Superior temporal gyrus (tissue), 1 donor: ENCODE data around the gene TMEM131.
A peak's percentile ranks its signal among the peaks of the same experiment; 100 is the strongest.
"Not testable (repeated sequence)": the region's sequence is repeated elsewhere in the genome, so short reads cannot be mapped to it uniquely, and the experiment has no call there.

Experiments
- DNase-seq: peaks from one replicate; pipeline ENCODE4 v3.0.0-alpha.2; 2016; ENCODE audit errors: extremely low spot score

The TMEM131 gene

GRCh38 chr2:97911206-97911921 is 84.4 kb downstream of the TMEM131 start:
- no peak for DNase-seq

DNA sequence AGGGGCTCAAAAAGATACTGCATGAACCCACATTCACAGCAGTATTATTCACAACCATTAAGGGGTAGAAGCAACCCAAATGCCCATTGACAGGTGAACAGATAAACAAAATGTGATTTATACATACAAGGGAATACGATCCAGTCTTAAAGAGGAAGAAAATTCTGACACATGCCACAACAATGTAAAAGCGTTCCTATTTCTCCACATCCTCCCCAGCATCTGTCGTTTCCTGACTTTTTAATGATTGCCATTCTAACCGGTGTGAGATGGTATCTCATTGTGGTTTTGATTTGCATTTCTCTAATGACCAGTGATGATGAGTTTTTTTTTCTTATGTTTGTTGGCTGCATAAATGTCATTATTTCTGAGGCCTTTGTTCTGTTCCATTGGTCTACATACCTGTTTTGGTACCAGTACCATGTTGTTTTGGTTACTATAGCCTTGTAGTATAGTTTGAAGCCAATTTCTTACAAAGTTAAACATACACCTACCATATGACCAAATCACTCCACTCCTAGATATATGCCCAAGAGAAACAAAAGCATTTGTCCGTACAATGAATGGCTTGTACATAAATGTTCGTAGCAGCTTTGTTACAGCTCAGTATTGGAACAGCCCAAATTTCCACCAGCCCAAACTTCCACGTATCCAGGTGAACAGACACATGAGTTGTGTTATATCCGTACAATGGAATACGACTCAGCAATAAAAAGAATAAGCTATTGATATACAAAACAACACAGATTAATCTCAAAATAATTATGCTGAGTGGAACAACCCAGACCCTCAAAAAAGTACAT is 85.1 kb downstream of the TMEM131 start:
- no peak for DNase-seq

GRCh38 chr2:97908208-97908676 is 87.5 kb downstream of the TMEM131 start:
- no peak for DNase-seq

GRCh38 chr2:97907369-97908100 is 88.2 kb downstream of the TMEM131 start:
- no peak for DNase-seq

GRCh38 chr2:97906307-97906706 is 89.4 kb downstream of the TMEM131 start:
- no peak for DNase-seq

GRCh38 chr2:97905294-97905693 is 90.5 kb downstream of the TMEM131 start:
- no peak for DNase-seq

DNA sequence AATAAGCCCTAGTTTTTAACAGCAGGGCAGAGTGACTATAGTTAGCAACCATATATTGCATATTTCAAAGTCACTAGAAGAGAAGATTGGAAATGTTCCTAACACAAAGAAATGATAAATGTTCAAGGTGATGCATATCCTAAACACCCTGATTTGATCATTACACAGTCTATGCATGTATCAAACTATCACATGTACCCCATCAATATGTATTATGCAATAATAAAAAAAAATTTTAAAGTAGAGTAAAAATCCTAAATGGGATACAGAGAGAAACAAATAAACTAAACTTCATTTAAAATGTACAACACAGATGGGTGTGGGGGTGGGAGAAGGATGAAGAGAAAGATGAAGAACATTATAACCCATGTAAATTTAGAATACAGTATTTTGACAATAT is 93.9 kb downstream of the TMEM131 start:
- no peak for DNase-seq

- DNase-seq = no peak
Measured at GRCh38 chr2:97900806-97901205, 94.9 kb downstream of the TMEM131 start.

- not testable (repeated sequence) for DNase-seq
Measured at GRCh38 chr2:97893042-97893441, 102.7 kb downstream of the TMEM131 start.

- no peak for DNase-seq
Measured at GRCh38 chr2:97891611-97892010, 104.1 kb downstream of the TMEM131 start.

- peak; percentile 26 for DNase-seq
Measured at GRCh38 chr2:97889156-97889555, 106.6 kb downstream of the TMEM131 start.

DNA sequence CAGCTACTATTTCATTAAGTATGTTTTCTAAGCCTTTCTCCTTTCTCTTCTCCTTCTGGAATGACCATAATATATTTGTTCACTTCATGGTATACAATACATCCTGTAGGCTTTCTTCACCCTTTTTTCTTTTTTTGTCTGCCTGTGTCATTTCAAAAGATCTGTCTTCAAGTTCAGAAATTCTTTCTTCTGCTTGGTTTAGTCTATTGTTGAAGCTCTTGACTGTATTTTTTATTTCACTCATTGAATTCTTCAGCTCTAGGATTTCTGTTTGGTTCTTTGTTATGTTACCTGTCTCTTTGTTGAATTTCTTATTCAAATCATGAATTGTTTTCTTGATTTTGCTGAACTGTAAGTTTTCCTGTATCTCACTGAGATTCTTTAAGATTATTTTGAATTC is 109.9 kb downstream of the TMEM131 start:
- DNase-seq = no peak

DNA sequence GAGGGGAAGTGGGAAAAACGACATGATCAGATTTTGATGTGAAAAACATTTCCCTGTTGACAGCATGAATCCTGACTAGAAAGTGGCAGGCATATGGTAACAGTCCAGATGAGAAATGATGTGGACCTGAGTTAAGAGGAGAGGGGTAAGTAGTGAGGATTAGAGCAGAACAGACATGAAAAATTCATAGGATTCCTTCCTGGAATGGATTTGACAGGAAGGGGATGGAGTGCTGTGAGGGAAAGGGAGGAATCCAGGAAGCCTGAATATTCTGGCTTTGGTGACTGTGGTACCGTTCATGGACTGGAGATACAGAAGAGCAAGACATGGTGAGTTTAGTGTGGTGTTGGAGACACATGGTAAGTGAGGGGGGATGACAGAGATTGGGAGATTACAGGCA is 115.4 kb downstream of the TMEM131 start:
- DNase-seq = no peak

DNA sequence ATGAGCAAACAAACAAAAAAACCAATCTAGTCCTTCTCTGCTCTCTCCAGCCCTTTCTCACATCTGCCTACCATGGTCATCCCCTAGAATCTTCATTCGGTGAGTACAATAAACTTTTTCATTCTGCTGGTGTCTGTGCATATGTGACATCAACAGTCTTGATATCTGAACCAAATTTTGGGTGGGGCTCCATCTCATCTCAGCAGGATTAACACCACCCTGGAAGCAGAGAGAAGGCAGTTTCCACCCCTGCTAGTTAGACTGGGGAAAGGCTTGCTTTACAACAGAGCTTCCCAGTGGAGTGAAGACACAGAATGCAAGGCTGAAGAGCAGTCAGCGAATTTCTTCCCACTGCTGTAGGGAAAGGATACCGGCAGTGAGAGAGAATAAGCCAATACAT is 116.9 kb downstream of the TMEM131 start:
- DNase-seq = no peak

- DNase-seq = not testable (repeated sequence)
Measured at GRCh38 chr2:97878317-97878716, 117.4 kb downstream of the TMEM131 start.

- DNase-seq = peak; percentile 3
Measured at GRCh38 chr2:97871096-97871780, 124.5 kb downstream of the TMEM131 start.

DNA sequence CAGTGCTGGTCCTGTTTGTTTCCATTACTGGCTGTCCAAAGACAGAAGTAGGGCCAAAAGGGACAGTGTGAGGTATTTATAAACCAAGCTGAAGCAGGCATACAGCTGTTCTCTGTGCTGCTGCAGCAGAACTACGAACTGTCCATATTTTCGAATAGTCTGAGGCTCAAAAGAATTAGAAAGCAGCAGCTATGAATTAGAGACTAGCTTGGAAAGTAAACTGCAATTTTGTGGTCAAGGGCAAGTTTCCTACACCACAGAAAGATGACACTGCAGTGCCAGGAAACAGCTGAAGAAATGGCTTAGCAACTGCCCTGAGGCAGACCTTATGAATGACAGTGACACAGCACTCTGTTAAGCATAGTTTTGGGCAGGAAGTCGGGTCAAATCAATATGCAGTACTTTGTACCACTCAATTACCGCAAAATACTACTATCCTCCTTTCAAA is 125.3 kb downstream of the TMEM131 start:
- DNase-seq = peak; percentile 12

DNA sequence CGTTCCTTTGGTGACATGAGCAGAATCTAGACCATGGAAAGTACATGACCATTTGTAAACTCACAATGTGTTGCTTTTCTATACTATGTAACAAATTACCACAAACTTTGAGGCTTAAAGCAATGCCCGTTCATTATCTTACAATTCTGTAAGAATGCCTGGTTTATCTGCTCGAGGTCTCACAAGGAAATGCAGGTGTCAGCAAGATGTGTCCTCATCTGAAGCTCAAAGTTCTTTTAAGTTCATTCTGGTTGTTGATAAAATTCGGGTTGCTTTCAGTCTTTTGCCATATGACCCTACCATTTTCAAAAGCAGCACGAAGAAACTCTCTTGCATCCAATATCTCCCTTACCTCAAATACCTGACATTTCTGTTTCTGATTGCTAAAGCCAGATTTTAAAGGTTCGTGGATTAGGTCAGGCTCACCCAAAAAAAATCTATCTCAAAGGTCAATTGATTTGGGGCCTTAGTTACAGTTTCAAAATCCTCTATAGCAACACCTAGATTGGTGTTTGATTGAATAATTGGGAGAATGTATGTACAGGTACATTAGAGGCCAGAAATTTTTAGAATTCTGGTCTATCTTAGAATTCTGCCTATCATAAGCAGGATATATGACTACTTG is 125.9 kb downstream of the TMEM131 start:
- DNase-seq = peak; percentile 15

- DNase-seq = peak; percentile 10
Measured at GRCh38 chr2:97868986-97869721, 126.6 kb downstream of the TMEM131 start.

DNA sequence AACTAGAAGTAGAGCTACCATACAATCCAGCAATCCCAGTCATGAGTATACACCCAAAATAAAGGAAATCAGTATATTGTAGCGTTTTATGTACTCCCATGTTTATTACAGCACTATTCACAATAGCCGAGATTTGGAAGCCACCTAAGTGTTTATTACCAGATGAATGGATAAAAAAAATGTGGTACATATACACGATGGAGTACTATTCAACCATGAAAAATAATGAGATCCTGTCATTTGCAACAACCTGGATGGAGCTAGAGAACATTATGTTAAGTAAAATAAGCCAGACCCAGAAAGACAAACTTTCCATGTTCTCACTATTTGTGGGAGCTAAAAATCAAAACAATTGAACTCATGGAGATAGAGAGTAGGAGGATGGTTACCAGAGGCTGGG is 131.9 kb downstream of the TMEM131 start:
- DNase-seq = no peak

- no peak for DNase-seq
Measured at GRCh38 chr2:97861177-97861576, 134.6 kb downstream of the TMEM131 start.
